ENCODE data around the gene IL2RA.
"Not testable (repeated sequence)": the region's sequence is repeated elsewhere in the genome, so short reads cannot be mapped to it uniquely, and the experiment has no call there.

Gene IL2RA

GRCh38 chr10:6082496-6083395, 20.6 kb upstream of the IL2RA start:
- no peak for DNase-seq

- DNase-seq = no peak
Measured at GRCh38 chr10:6080417-6080973, 18.3 kb upstream of the IL2RA start.

- no peak for DNase-seq
Measured at GRCh38 chr10:6079044-6079443, 16.9 kb upstream of the IL2RA start.

- no peak for DNase-seq
Measured at GRCh38 chr10:6077071-6077675, 15.0 kb upstream of the IL2RA start.

GRCh38 chr10:6074489-6075301, 12.5 kb upstream of the IL2RA start:
- no peak for DNase-seq

- no peak for DNase-seq
Measured at GRCh38 chr10:6072215-6072934, 10.2 kb upstream of the IL2RA start.

- no peak for DNase-seq
Measured at GRCh38 chr10:6071181-6072175, 9.3 kb upstream of the IL2RA start.

GRCh38 chr10:6070660-6071059, 8.5 kb upstream of the IL2RA start:
- no peak for DNase-seq

GRCh38 chr10:6069081-6069931, 7.1 kb upstream of the IL2RA start:
- peak; percentile 34 for DNase-seq

GRCh38 chr10:6068422-6068821, 6.3 kb upstream of the IL2RA start:
- peak; percentile 37 for DNase-seq

- DNase-seq = no peak
Measured at GRCh38 chr10:6068006-6068405, 5.8 kb upstream of the IL2RA start.

- no peak for DNase-seq
Measured at GRCh38 chr10:6067457-6067856, 5.3 kb upstream of the IL2RA start.

- no peak for DNase-seq
Measured at GRCh38 chr10:6065835-6066234, 3.7 kb upstream of the IL2RA start.

- no peak for DNase-seq
Measured at GRCh38 chr10:6065406-6065805, 3.2 kb upstream of the IL2RA start.

- DNase-seq = not testable (repeated sequence)
Measured at GRCh38 chr10:6064726-6065125, 2.6 kb upstream of the IL2RA start.

- no peak for DNase-seq
Measured at GRCh38 chr10:6064119-6064518, 2.0 kb upstream of the IL2RA start.

GRCh38 chr10:6061056-6061455, 1.1 kb downstream of the IL2RA start:
- no peak for DNase-seq

GRCh38 chr10:6059506-6059905, 2.7 kb downstream of the IL2RA start:
- DNase-seq = no peak

GRCh38 chr10:6058682-6059475, 3.3 kb downstream of the IL2RA start:
- DNase-seq = no peak

All from CD4-positive, alpha-beta T cell treated with Interleukin-4 for 4 hours (primary cell).